ENCODE measurements around the gene ERAL1. TPM values are rescaled to one million over a fixed set of nuclear protein-coding genes. Genes with fewer than 3 reads are reported as not detected.
"Not testable (repeated sequence)": the region's sequence is repeated elsewhere in the genome, so short reads cannot be mapped to it uniquely, and the experiment has no call there.

The ERAL1 gene
- total RNA-seq, 1 donor, result 38.1 TPM

GRCh38 chr17:28839221-28839620, 15.6 kb upstream of the ERAL1 start:
- no peak for DNase-seq (ENCODE audit: low read depth)
- no peak overlapping the region for H3K4me3 ChIP-seq (ENCODE audit: low read depth, low read length)
- no peak for TF ChIP-seq CTCF (IDR thresholded peaks at IDR 0.05; ENCODE audit: insufficient read depth, low read length)

GRCh38 chr17:28841901-28842281, 12.9 kb upstream of the ERAL1 start:
- TF ChIP-seq CTCF (IDR thresholded peaks at IDR 0.05; ENCODE audit: insufficient read depth, low read length), result no peak
- H3K4me3 ChIP-seq (ENCODE audit: low read depth, low read length), result peak overlapping the region; percentile 95
- DNase-seq (ENCODE audit: low read depth), result no peak

GRCh38 chr17:28842282-28843012, 12.4 kb upstream of the ERAL1 start, which contains the start of gene FAM222B:
FAM222B (minus strand) TSS chr17:28842790; CDS start chr17:28766667, 76,123 bp downstream.
- peak; percentile 78 for DNase-seq (ENCODE audit: low read depth)

GRCh38 chr17:28843816-28844148, 11.0 kb upstream of the ERAL1 start:
- no peak for TF ChIP-seq CTCF (IDR thresholded peaks at IDR 0.05; ENCODE audit: insufficient read depth, low read length)
- H3K4me3 ChIP-seq (ENCODE audit: low read depth, low read length), result no peak overlapping the region
- DNase-seq (ENCODE audit: low read depth), result no peak

More at GRCh38 chr17:28842282-28843012, 12.4 kb upstream of the ERAL1 start, which contains the start of gene FAM222B:
- H3K4me3 ChIP-seq (ENCODE audit: low read depth, low read length), result peak within 1 kb of the TSS; percentile 95
- TF ChIP-seq CTCF (IDR thresholded peaks at IDR 0.05; ENCODE audit: insufficient read depth, low read length), result no peak

- no peak for DNase-seq (ENCODE audit: low read depth)
- TF ChIP-seq CTCF (IDR thresholded peaks at IDR 0.05; ENCODE audit: insufficient read depth, low read length), result no peak
- H3K4me3 ChIP-seq (ENCODE audit: low read depth, low read length), result no peak overlapping the region
These were observed 8.6 kb upstream of the ERAL1 start for GRCh38 chr17:28846231-28846630.

GRCh38 chr17:28846699-28847098, 8.1 kb upstream of the ERAL1 start:
- DNase-seq (ENCODE audit: low read depth), result not testable (repeated sequence)

GRCh38 chr17:28848667-28849066, 6.1 kb upstream of the ERAL1 start:
- peak; percentile 7 for DNase-seq (ENCODE audit: low read depth)

More at GRCh38 chr17:28846699-28847098, 8.1 kb upstream of the ERAL1 start:
- H3K4me3 ChIP-seq (ENCODE audit: low read depth, low read length), result not testable (repeated sequence)

More at GRCh38 chr17:28848667-28849066, 6.1 kb upstream of the ERAL1 start:
- H3K4me3 ChIP-seq (ENCODE audit: low read depth, low read length), result not testable (repeated sequence)
- TF ChIP-seq CTCF (IDR thresholded peaks at IDR 0.05; ENCODE audit: insufficient read depth, low read length), result peak; percentile 36

Data from fibroblast of the aortic adventitia (primary cell).